Ishikawa (cell line): ENCODE results near the gene RBMX2.

Experiments used
- CEBPB ChIP-seq: IDR thresholded peaks from 2 replicates; pipeline ENCODE4 v1.6.1; 2012
- CREB1 ChIP-seq: IDR thresholded peaks from 2 replicates; pipeline ENCODE4 v1.6.1; 2012; ENCODE audit warnings: low read depth
- EP300 ChIP-seq: IDR thresholded peaks from 2 replicates; pipeline ENCODE4 v1.6.1; 2012; ENCODE audit warnings: borderline replicate concordance
- FOXM1 ChIP-seq: IDR thresholded peaks from 2 replicates; pipeline ENCODE4 v1.6.1; 2012; ENCODE audit warnings: low read depth, borderline replicate concordance
- MAX ChIP-seq: IDR thresholded peaks from 2 replicates; pipeline ENCODE4 v1.6.1; 2012
- NFIC ChIP-seq: IDR thresholded peaks from 2 replicates; pipeline ENCODE4 v1.6.1; 2012
- RAD21 ChIP-seq: IDR thresholded peaks from 2 replicates; pipeline ENCODE4 v1.6.1; 2012; ENCODE audit warnings: low read depth
- REST ChIP-seq: IDR thresholded peaks from 2 replicates; pipeline ENCODE4 v1.6.1; 2012; ENCODE audit warnings: low read depth, mild to moderate bottlenecking
- TAF1 ChIP-seq: IDR thresholded peaks from 2 replicates; pipeline ENCODE4 v1.6.1; 2012; ENCODE audit warnings: low read depth, mild to moderate bottlenecking
- TEAD4 ChIP-seq: IDR thresholded peaks from 2 replicates; pipeline ENCODE4 v1.6.1; 2012
- USF1 ChIP-seq: IDR thresholded peaks from 2 replicates; pipeline ENCODE4 v1.6.1; 2012
- YY1 ChIP-seq: IDR thresholded peaks from 2 replicates; pipeline ENCODE4 v1.6.1; 2012; ENCODE audit warnings: low read depth
- ZBTB7A ChIP-seq: IDR thresholded peaks from 2 replicates; pipeline ENCODE4 v1.6.1; 2012; ENCODE audit warnings: low read depth

- TF ChIP-seq REST, result no peak
- TF ChIP-seq TAF1, result no peak
- no peak for TF ChIP-seq NFIC
- TF ChIP-seq CEBPB, result no peak
- TF ChIP-seq EP300, result no peak
- no peak for TF ChIP-seq MAX
- TF ChIP-seq USF1, result no peak
- TF ChIP-seq ZBTB7A, result no peak
- no peak for TF ChIP-seq YY1
- TF ChIP-seq RAD21, result no peak
- TF ChIP-seq FOXM1, result no peak
- TF ChIP-seq CREB1, result no peak
- no peak for TF ChIP-seq TEAD4
Measured at GRCh38 chrX:130444641-130445336, 43.0 kb downstream of the RBMX2 start.
